HG03064 (cell line): ENCODE data around the gene HHAT.

Experiments
- ATAC-seq: cut with Tn5 transposase; IDR thresholded peaks from one replicate; pipeline ENCODE4 v1.9.1; 2021; ENCODE audit warnings: low read depth; ENCODE audit not compliant: unreplicated experiment

HHAT gene

DNA sequence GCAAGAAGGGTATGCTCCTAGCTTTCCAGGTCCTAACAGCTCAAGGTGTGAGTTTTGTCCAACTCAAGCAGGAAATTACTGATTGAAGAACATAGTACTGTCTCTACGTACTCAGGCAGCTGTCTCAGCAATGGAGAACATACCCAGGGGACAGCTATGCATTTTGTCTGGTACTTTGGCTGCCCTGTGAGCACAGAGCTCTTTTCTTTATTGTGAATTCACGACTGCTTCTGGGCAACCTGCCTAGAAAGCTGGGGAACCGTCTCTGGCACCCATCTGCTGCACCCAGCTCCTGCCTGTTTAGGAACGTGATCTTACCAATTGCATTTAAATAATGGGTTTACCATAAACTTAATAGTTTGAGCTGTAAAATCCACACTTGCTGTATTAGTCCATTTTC, 258.1 kb downstream of the HHAT start:
- ATAC-seq = no peak

DNA sequence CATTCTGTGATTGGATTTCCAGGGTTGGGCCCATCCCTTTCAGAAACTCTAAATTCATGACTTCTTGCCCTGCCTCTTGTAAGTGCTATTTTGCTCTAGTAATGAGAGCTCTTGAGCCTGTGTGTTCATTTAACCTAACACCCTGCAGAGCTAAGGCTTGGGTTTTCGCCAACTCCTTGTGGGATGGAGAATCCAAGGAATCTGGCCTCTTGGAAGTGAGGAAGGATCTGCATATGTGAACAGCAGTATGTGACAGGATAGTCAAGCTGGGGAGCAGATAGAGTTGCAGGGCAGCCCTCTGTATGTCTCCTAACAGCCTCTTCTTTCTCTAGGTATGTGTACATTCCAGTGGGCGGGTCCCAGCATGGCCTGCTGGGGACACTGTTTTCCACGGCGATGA, 258.9 kb downstream of the HHAT start:
- no peak for ATAC-seq

DNA sequence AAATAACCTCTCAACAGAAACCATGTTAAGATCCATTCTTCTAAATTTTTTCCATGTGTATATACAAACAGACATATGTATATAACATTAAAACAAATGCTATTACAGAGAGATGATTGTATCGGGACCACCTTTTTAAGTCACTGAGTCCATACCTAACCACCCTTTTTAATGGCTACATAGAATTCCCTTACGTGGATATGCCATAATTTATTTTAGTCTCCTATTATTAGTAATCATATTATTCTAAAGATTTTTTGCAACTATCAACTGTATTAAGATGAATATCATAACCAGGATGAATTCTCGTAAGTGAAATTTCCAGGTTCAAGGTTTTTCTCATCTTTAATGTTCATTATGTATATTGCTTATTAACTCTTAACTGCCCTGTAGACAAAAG, 259.7 kb downstream of the HHAT start:
- ATAC-seq = no peak

GRCh38 chr1:210588946-210589345, 260.2 kb downstream of the HHAT start:
- ATAC-seq = no peak

- no peak for ATAC-seq
Observed at GRCh38 chr1:210591214-210591613, 262.5 kb downstream of the HHAT start.

- ATAC-seq = no peak
Observed at GRCh38 chr1:210594605-210595004, 265.9 kb downstream of the HHAT start.

DNA sequence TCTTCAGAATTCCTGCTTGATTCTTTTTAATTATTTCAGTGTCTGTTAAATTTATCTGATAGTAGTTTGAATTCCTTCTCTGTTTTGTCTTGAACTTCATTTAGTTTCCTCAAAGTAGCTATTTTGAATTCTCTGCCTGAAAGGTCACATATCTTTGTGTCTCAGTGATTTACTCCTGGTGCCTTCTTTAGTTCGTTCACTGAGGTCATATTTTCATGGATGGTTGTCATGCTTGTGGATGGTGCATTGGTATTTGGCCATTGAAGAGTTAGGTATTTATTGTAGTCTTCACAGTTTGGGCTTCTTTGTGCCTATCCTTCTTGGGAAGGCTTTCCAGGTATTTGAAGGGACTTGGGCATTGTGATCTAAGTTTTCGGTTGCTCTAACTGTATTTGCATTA, 267.9 kb downstream of the HHAT start:
- ATAC-seq = no peak

GRCh38 chr1:210597555-210598134, 268.9 kb downstream of the HHAT start:
- ATAC-seq = no peak

DNA sequence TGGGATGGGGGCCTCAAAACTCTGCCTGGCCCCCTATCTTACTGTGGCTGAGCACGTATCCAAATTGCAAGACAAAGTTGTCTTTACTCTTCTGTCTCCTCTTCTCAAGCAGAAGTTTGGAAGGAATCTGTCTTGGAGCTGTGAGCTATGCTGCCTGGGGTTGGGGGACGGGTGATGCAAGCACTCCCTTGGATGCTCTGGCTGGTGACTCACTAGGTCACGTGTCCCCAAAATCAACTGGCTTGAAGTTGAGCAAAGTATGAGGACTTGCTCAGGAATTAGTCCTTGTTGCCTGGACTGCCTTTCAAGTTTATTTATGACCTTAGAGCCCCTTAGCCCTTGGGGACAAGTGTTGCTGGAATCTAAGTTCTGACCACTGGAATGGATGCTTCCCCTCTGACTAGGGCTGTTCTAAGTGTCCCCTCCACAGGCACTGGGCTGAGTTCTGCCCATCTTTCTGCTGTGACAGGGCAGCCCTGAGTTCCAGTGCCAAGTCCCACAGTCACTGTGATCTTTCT, 269.5 kb downstream of the HHAT start:
- no peak for ATAC-seq

DNA sequence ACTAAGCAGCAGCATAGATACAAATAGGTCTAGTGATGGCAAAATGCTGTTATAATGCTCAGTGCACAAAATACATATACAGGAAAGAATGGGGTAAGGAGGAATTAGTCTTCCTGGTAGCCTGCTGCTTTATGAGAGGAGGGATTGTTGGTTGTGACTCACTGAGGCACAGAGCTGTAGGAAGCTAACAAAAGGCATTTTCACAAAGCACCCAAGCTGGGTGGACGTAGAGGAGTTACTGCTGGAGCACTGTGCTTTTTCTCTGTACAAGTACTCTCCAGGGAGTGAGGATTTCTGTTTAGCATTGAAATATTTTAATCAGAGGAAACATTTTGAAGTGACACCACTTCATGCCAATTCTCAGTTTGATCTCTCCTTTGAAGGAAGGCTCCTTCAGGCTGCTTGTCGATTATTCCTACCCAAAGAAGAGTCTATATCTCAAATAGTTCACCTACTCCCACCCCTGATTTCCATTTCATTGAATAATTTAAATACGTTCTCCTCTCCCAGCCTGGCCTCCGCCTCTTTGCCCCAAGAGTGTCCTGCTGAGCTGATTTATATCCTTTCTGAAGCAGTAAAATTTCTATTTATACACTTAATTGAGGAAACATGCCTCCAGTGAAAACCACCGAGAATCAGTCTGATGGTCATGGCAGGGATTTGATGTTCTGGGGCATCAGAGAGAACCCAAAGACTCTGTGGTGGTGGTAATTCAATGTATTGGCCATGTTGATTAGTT, 271.9 kb downstream of the HHAT start:
- no peak for ATAC-seq

DNA sequence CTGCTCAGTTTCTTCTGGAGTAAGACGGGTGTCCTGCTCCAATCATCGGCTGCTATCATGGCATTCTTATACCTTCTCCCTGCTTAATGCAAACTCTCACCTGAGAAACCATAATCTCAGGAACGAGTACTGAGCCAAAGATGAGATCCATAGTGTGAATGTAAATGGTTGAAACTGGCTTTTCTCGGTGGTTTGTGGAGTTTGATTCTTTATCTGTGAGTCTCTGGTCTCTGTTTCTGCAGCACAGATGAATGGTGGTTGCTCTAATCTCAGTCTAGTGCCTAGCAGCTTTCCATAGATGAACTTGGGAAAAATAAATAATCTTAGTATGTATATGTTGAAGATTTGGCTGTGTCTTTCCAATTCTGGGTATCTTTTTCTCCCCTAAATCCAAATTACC, 274.4 kb downstream of the HHAT start:
- no peak for ATAC-seq

DNA sequence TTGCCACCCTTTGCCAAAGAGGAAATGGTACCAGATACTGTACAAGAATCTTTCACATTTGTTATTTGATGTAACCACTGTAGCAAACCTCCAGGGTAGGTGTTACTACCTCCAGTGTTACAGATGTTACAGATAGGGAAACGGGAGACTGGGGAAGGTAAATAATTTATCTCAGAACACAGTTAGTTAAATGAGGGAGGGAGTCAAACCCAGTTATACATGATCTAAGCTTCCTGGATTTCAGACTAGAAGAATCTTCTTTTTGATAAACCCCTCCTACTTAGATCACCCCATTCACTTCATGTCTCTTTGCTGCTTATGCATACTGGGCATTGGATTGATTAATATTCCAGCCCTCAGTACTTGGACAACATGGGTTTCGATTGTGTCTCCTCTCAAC, 276.4 kb downstream of the HHAT start:
- no peak for ATAC-seq

GRCh38 chr1:210607361-210607760, 278.7 kb downstream of the HHAT start:
- no peak for ATAC-seq

- no peak for ATAC-seq
Observed at GRCh38 chr1:210608767-210609166, 280.1 kb downstream of the HHAT start.

DNA sequence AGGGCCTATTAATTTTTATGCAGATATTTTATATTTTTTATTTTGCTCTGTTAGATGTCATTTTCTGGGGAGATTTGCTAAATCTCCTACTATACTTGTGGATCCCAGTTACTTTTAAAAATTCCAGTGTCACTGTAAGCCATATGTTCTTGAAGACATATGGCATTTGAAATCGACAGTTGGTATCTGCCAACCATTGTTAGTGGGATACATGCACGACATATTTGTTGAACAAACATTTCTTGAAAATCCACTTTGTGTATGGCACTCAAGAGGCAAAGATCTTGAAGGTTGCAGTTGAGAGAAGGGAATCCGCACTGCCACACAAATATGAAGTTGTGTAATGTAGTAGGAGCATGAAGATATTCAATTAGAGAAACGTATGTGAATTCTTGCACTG, 287.7 kb downstream of the HHAT start:
- no peak for ATAC-seq

DNA sequence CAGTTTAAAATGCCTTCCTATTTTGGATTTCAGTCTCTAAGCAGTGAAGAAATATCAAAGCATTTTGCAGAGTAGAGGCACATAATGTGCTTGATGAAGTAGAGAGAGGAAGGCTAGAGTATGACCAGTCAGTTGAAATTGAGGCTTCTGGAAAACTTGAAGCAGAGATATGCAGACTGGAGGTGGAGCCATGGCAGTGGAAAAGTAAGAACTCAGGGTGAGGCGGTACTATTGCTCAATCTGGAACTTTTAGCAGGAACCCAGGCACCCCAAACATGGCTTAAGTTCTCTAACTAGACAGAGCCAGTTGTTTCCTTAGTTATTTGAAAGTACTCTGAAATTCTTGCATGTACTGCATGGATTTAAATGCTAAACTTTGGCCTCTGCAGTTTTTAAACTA, 288.6 kb downstream of the HHAT start:
- no peak for ATAC-seq

DNA sequence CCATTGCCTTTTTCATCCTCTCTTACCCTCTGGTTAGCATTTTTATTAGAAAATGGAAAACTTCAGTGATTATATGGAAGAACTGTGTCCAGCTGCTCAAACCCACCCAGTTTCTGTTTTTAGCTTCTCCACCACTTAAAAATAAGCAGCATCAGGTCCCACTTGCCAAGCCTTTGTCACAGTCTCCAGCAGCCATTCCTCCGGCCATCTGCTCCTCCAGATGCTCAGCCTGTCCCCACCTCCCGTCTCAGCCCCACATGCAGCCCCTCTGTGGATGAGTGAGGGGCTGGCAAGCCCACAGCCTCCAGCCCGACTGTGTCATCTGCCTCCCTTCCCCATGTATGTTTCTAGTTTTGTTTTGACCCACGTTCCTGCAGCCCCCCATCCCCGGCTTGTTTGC, 289.7 kb downstream of the HHAT start:
- no peak for ATAC-seq

- ATAC-seq = no peak
Observed at GRCh38 chr1:210620867-210621488, 292.3 kb downstream of the HHAT start.

- no peak for ATAC-seq
Observed at GRCh38 chr1:210621712-210622111, 293.0 kb downstream of the HHAT start.

- no peak for ATAC-seq
Observed at GRCh38 chr1:210624722-210625121, 296.0 kb downstream of the HHAT start.

GRCh38 chr1:210625715-210626114, 297.0 kb downstream of the HHAT start:
- no peak for ATAC-seq

DNA sequence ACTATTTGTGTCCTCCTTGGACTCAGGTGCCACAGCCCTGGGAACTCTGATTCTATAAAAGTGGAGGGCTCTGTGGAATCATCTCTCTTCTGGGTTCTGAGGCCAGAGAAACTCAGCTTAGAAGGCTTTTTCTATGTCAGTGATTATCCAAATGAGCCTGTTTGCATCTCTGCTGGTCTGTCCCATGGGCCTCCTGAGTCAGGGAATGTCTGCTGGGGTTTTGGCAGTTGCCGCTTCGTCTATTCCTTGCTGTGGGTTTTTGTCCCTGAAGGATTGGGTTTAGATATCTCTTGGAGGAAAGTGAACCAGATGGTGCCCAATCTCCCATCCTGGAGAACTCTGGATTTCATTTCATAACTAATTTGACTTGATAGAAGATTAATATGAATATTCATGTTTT, 297.6 kb downstream of the HHAT start:
- ATAC-seq = no peak
